Measurements from ENCODE around the gene PIEZO2.

Gene PIEZO2

GRCh38 chr18:11106894-11107293, 42.5 kb downstream of the PIEZO2 start:
- Histone ChIP-seq H3K27me3 (replicated peaks; ENCODE audit: control insufficient read depth, insufficient read depth, low read length) (no peaks in the 10 kb centered on the region), H3K36me3 (ENCODE audit: control insufficient read depth, insufficient read depth, low read length) (no peaks in the 10 kb centered on the region; the same call in none of the 2 replicates), H3K4me3 (replicated peaks; ENCODE audit: low read depth, low read length) (no peak overlapping the region)
- TF ChIP-seq CTCF (IDR thresholded peaks at IDR 0.05; ENCODE audit: insufficient read depth, low read length, poor library complexity, severe bottlenecking): no peak
- DNase-seq (ENCODE audit: extremely low read depth, insufficient read length): no peak

DNA sequence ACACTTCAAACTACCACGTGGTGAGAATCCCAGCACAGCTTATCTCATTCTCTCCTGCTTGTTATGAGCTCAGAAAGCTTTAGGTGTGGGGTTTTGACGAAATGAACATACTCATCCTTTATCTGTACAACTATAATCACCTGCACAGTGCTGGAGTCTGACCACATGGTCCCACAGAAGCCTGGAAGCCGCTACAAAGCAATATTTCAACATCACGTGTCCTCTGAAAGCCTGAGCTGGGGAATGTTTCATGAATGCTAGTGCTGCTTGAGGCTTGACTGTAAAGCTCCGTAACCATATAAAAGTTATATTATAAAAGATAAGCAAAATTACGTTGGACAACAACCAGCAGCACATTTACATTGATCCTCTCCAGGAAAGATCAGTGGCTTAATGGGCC, 43.9 kb downstream of the PIEZO2 start:
- no peak for TF ChIP-seq CTCF (IDR thresholded peaks at IDR 0.05; ENCODE audit: insufficient read depth, low read length, poor library complexity, severe bottlenecking)
- DNase-seq (ENCODE audit: extremely low read depth, insufficient read length): no peak
- Histone ChIP-seq H3K27me3 (replicated peaks; ENCODE audit: control insufficient read depth, insufficient read depth, low read length) (no peaks in the 10 kb centered on the region), H3K36me3 (ENCODE audit: control insufficient read depth, insufficient read depth, low read length) (no peaks in the 10 kb centered on the region; the same call in 1 of the 2 replicates), H3K4me3 (replicated peaks; ENCODE audit: low read depth, low read length) (no peak overlapping the region)

DNA sequence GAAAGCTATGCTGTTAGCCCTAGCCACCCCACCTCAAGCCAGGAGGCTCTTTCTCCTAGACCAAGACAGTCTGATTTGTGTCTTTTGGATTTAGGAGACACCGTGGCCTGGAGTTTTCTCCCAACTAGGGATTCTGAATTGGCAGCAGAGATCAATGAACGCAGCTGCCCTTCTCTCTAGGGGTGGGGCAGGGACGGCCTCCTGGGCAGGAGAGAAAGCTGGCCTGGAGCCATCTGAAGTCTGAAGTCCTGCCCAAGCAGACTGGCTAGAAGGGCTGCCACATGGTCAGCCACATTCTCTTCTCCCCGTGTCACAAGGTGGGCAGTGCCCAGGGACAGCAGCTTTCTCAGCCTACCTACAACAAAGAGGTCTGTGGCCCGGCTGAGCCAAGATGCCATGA, 45.1 kb downstream of the PIEZO2 start:
- no peak overlapping the region for H3K4me3 ChIP-seq (replicated peaks; ENCODE audit: low read depth, low read length)
- TF ChIP-seq CTCF (IDR thresholded peaks at IDR 0.05; ENCODE audit: insufficient read depth, low read length, poor library complexity, severe bottlenecking): no peak
- DNase-seq (ENCODE audit: extremely low read depth, insufficient read length): no peak
- no peaks in the 10 kb centered on the region for H3K27me3 ChIP-seq (replicated peaks; ENCODE audit: control insufficient read depth, insufficient read depth, low read length)
- no peaks in the 10 kb centered on the region; the same call in 1 of the 2 replicates for H3K36me3 ChIP-seq (ENCODE audit: control insufficient read depth, insufficient read depth, low read length)

DNA sequence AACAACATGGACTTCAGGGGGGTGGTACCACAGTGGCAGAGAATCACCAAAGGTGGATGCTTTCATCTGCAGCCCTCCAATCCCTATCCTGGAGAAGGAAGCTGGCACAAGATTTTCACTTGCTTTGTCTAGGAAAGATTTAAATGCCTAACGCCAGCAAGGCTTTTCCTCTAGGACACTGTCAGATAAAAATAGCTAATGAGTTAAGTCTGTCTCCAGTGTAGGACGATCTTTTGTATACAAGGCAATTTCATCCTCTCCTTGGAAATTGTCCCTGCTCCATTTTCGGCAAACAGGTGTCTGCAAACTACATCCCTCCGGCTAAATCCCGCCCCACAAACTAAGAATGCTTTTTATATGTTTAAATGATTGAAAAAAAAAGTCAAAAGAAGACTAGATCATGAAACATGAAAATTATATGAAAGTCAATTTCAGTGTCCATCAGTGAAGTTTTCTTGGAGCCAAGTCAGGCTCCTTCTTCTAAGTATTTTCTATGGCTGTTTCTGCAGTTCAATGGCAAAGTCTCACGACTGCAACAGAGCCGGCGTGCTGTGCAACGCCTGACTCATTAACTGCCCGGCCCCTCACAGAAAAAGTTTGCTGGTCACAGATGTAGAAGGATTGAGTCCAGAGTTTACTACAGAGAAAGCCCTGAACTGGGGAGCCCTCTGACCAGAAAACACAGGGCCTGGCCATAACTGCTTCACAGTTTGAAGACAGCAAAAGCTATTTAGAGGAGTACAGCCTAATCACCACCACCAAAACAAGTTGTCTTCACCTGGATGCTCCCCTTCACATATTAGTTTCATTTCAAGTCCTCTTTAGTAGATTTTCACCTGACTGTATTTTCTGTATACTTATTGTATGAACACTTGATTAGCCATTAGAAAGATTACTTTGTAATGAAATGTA, 52.3 kb downstream of the PIEZO2 start:
- no peak for TF ChIP-seq CTCF (IDR thresholded peaks at IDR 0.05; ENCODE audit: insufficient read depth, low read length, poor library complexity, severe bottlenecking)
- Histone ChIP-seq H3K4me3 (replicated peaks; ENCODE audit: low read depth, low read length) (no peak overlapping the region), H3K27me3 (replicated peaks; ENCODE audit: control insufficient read depth, insufficient read depth, low read length) (no peaks in the 10 kb centered on the region), H3K36me3 (ENCODE audit: control insufficient read depth, insufficient read depth, low read length) (no peaks in the 10 kb centered on the region)
- no peak for DNase-seq (ENCODE audit: extremely low read depth, insufficient read length)

DNA sequence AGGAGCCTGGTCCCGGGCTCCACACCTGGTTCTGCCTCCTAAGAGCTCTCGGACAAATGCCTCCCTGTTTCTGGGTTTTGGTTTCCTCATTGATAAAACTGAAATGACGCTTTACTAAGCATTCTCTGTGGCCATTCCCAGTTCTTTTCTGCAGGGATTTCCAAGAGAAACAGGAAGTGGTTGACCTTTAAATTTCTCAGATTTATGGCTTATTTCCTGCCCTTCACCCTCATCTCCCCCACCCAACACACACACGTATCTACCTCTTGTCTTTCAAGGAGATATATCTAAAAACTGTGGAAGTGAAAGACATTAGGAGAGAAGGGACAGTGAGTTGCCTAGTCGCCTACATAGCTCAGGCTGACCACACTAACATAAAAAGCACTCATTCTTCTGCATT, 53.0 kb downstream of the PIEZO2 start:
- no peaks in the 10 kb centered on the region for H3K27me3 ChIP-seq (replicated peaks; ENCODE audit: control insufficient read depth, insufficient read depth, low read length)
- H3K36me3 ChIP-seq (ENCODE audit: control insufficient read depth, insufficient read depth, low read length): no peaks in the 10 kb centered on the region
- DNase-seq (ENCODE audit: extremely low read depth, insufficient read length): no peak
- TF ChIP-seq CTCF (IDR thresholded peaks at IDR 0.05; ENCODE audit: insufficient read depth, low read length, poor library complexity, severe bottlenecking): no peak
- no peak overlapping the region for H3K4me3 ChIP-seq (replicated peaks; ENCODE audit: low read depth, low read length)

Measured in GM06990 (cell line).